Measurements from ENCODE around the gene CPHXL2. TPM values are rescaled to one million over a fixed set of nuclear protein-coding genes. Genes with fewer than 3 reads are reported as not detected.

CPHXL2 gene
- not detected in 2 replicates for total RNA-seq

DNA sequence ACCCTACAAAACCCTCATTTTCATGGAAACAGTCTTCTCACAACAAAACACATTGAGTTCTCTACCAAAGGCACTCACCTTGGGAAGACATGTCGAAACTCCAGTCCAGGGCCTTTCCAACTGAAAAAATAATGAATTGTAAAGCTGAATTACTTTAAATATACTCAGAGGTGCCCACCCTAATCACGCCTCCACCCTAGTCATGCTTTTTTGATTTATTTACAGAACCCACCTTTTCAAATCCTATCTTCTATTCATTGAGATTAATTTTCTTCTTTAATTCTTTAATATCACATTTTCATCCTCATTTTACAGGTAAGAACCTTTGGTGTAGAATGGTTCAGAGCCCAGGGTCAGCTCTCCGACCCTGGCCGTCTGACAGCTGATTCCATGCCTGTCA, at the start of gene CPHXL2:
Gene CPHXL2 (minus strand): TSS at position 101 of the 400 bp plus-strand sequence. CDS start 10 bp downstream, at position 91.
- no peak for DNase-seq (ENCODE audit: low read depth in 2 of 2)

DNA sequence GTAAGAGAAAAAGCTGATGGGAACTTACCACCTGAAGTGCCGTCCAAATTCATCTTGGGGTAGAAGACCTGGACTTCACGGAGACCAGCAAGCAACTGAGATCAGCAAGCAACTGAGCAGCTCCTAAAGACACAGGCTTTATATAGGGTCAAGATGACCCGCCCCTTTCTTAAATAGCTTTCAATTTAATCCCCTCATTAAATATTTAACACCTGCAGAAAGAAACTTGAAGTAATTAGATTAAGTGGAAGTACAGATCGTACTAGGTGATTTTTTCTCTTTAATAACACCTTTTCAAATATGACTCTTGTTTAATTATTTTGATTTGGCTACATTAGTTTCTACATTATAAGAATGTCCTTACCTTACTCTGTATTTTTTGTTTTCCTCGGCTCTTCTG, 49.6 kb upstream of the CPHXL2 start, which contains the start of gene CPHXL:
Gene CPHXL (minus strand): TSS at position 101 of the 400 bp plus-strand sequence. CDS start 48 bp downstream, at position 53.
- DNase-seq (ENCODE audit: low read depth in 2 of 2) = no peak

DNA sequence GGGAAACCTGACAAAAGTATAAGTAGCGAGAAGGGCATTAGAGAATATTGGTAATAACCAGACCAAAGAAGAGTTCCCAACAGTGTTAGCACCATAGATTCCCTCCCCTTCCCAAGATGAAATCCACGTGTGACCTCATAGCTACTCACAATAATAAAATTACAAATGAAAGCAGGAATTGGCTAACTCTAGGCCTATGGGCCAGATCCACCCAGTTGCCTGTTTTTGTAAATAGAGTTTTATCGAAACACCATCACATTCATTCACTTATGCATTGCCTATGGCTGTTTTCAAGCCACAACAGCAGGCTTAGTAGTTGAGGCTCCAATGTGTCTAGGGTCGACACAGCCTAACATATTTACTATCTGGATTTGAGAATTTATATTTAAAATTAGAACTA, 41.6 kb upstream of the CPHXL2 start:
- no peak for DNase-seq (ENCODE audit: low read depth in 2 of 2)

DNA sequence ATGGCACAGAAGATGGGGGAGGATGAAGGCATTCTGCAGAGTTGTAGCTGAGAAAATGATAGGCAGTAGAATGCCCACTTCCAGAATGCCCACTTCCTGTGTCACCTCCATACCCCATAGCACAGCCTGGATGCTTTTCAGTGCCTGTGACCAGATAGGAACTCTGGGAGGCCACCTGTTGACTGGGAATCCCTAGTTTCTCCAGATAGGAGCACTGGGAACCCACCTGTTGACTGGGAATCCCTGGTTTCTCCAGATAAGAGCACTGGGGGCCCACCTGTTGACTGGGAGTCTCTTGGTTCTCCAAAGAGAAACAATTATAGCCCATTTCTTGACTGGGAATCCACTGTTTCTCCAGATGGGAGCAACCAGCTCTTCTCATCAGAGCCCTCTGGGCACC, 37.9 kb upstream of the CPHXL2 start:
- no peak for DNase-seq (ENCODE audit: low read depth in 2 of 2)

DNA sequence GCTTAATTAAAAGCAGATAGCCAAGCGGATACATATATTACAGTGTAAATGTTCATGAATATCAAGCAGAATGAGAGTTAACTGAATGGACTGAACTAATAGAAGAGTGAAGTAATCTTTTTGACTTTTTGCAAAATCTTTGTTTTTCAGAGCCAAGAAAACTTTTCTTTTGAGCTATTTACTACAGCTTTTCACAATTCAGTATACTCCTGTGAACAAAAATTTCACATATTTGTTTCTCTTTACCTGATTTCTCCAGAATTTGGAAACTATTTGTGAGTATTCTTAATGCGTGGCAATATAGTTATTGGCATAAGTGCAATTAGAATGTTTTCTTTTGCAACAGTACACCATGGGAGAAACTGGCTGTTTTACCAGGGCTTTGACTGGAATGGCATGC, 33.5 kb upstream of the CPHXL2 start:
- DNase-seq (ENCODE audit: low read depth in 2 of 2) = no peak

DNA sequence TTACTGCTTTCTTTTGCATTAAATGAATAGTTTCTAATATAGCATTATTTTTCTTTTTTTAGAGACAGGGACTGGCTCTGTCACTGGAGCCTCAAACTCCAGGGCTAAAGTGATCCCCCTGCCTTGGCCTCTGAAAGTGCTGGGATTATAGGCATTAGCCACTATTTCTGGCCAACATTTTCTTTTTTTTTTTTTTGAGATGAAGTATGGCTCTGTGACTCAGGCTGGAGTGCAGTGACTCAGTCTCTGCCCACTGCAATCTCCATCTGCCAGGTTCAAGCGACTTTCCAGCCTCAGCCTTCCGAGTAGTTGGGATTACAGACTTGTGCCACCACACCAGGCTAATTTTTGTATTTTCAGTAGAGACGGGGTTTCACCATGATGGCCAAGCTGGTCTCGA, 26.5 kb upstream of the CPHXL2 start:
- DNase-seq (ENCODE audit: low read depth in 2 of 2) = no peak

DNA sequence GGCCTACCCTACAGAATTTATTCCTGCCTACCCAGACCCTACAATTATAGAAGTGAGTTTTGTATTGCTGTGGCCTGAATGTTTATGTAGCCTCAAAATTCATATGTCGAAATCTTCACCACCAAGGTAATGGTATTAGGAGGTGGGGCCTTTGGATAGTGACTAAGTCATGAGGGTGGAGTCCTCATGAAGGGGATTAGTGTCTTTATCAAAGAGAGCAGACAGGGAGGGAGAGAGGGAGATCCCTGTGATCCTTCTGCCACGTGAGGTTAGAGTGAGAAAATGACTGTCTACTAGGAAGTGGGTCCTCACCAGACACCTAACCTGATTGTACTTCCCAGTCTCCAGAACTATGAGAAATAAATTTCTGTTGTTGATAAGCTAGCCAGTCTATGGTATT, 25.4 kb upstream of the CPHXL2 start:
- no peak for DNase-seq (ENCODE audit: low read depth in 2 of 2)

DNA sequence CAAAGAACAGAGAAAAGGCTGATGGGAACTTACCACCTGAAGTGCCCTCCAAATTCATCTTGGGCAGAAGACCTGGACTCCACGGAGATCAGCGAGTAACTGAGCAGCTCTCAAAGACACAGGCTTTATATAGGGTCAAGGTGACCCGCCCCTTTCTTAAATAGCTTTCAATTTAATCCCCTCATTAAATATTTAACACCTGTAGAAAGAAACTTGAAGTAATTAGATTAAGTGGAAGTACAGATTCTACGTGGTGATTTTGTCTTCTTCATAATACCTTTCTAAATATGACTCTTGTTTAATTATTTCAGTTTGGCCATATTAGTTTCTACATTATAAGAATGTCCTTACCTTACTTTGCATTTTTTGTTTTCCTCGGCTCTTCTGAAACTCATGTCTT, 24.6 kb upstream of the CPHXL2 start, which contains the start of gene DUXB:
Gene DUXB (minus strand): TSS at position 101 of the 400 bp plus-strand sequence. CDS start 43 bp downstream, at position 58.
- no peak for DNase-seq (ENCODE audit: low read depth in 2 of 2)

DNA sequence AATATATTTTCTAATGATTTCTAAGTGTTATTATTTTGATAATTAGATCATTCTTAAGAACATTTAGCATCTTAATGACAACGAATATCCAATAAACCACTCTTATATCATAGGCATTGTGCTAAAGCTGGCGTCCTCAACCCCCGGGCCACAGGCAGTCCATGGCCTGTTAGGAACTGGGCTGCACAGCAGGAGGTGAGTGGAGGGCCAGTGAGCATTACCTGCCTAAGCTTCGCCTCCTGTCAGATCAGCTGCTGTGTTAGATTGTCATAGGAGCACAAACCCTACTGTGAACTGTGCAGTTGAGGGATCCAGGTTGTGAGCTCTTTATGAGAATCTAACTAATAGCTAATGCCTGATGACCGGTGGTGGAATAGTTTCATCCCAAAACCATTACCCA, 20.8 kb upstream of the CPHXL2 start:
- no peak for DNase-seq (ENCODE audit: low read depth in 2 of 2)

DNA sequence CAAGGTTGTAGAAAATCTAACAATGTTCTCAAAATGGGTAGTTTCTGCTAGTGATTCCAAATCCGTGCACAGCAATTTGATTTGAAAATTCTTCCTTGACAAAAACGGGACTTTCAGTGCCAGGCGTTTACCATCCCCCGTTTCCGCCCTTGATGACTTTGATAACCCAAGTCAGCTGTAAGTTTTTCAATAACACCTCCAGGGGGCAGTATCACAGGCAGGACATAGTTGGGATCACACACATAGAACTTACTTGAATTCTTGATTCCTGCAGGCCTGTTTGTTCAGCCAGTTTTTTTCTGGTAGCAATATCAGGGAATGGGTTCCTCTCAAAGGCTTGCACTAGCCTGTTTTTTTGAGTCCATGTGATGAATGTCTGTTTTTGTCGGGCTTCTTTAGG, 18.9 kb upstream of the CPHXL2 start:
- no peak for DNase-seq (ENCODE audit: low read depth in 2 of 2)

DNA sequence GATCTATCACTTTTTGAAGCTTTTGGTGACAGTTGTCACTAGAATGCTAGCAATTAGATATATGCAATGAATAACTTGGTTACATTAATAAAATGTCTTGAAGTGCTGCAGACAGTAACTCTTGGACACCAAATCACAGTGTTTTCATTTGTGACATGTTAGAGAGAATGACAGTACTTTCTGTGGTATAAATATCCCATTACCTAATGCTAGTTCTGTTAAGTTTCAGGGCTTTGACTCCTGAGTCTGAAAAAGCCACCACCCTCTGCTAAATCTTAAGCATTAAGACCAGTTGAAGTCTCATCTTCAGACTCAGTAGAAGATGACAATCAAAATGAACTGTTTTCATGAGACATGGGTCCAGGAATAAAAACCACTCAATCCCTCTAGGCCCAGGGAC, 10.6 kb upstream of the CPHXL2 start:
- no peak for DNase-seq (ENCODE audit: low read depth in 2 of 2)

DNA sequence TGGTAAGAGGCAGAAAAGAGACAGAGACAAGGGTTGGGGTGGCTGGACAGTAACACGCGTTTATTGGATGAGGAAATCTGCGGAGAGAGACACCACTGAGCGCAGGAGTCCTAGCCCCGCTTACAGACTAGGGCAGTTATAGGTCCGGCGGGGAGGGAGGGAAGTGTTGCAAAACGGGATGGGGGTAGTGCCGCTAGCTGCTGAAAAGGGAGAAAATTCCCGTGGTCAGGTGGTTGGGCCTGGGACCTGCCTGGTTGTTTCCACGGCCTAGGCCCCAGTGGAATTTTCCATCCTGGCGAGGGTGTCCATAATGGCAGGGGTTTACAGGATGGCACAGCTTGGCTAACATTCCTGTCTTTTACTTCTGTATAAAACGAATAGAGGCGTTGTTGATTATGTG, 5.5 kb upstream of the CPHXL2 start:
- no peak for DNase-seq (ENCODE audit: low read depth in 2 of 2)

DNA sequence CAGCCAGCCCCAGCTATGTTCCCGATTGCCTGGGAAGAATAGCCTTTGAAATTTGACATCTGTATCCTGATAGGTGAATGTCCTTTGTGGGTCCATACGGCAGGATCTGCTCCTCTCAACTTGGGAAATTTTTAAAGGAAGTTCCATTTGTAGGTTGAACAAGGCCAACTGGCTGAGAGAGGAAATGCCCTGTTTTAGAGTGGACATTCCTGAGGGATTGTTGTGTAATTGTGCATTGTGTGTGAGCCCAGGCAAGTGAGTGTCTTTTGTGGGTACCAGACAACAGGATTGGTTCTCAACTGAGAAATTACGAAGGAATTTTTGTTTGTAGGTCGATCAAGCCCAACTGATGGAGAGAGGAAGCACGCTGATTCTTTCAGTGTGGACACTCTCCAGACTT, 2.6 kb upstream of the CPHXL2 start:
- DNase-seq (ENCODE audit: low read depth in 2 of 2) = peak; percentile 52 to 58

DNA sequence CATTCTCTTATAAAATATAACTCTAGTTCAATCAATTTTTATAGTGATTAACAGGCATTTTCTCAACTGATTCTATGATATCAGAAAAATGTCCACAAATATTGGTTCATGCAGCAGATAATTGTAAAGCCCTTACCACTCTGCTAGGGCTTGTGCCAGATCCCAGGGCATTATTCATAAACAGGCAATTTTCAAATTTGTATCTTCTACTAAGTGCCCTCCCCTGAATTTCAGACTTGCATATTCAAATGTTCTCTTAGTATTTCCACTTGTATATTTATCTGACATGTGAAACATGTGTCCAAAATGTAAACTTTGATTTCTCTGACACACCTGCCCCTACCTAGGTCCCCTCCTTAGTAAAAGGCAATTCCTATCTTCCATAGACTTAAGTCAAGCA, 9.3 kb downstream of the CPHXL2 start:
- DNase-seq (ENCODE audit: low read depth in 2 of 2) = no peak

DNA sequence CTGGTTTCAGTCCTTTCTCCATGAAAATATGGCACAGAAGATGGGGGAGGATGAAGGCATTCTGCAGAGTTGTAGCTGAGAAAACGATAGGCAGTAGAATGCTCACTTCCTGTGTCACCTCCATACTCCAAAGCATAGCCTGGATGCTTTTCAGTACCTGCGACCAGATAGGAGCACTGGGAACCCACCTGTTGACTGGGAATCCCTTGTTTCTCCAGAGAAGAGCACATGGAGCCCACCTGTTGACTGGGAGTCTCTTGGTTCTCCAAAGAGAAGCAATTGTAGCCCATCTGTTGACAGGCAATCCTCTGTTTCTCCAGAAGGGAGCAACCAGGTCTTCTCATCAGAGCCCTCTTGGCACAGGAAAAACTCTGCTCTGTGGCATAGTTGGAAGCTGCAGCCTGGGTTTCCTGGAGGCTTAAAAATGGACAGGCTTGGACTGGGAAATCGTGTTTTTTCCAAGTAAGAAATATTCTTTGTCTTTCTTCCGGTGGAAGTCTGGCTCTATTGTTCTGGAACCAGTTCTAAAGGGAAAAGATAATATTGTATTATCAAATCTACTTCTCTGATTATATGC, 16.0 kb downstream of the CPHXL2 start:
- peak; percentile 34 to 63 for DNase-seq (ENCODE audit: low read depth in 2 of 2)

DNA sequence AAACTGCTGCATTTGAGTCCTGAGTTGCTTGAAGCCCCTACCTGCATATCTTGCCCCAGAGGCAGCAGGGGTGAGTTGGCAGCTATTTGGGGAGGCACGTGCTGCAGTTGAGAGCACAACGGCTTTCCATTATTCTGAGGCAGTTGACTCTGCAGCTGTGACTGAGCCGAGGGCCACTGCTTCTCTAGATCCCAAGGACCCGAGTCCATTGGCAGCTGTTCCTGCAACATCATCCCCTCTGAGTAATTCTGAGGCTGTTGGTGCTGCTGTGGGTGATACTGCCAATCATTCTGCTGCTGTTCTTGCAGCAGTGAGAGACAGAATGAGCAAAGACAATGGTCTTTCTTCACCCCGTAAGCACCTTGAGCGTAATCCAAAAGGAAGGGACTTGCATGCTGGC, 16.5 kb downstream of the CPHXL2 start:
- DNase-seq (ENCODE audit: low read depth in 2 of 2) = no peak

DNA sequence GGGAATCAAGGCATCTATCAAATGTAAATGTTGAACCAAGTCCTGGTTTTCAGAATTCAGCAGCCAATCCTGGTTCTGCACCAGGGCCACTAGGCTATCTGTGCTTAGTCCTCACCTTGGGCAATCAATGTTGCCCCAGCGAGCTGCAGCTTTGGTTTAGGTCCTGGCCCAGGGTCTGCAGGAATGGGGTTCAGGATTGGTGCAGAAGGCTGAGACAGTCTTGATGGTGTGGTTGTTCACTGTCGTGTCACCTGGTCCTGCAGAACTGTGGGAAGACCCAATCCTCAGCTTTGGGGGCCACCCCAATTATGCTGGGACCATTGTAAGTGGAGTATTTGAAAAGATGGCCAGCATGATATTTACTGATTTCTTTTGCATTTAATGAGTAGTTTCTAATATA, 18.6 kb downstream of the CPHXL2 start:
- DNase-seq (ENCODE audit: low read depth in 2 of 2) = no peak

DNA sequence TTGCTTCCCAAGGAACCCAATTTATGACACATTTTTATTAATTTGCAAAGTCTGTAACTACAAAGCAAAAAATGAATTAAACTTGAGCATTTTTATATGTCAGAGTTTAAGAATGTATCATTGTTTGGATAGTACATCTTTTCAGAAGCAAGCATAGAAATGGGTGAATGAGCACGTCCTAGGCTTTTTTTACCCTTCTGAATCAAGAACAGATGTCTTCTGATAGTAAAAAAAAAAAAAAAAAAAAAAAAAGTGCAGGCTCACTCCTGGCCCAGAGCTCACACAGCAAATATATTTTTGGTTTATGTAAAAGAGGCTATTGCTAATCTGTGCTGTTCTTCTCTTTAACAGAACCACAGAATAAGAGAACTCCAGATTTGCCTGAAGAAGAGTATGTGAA, 22.9 kb downstream of the CPHXL2 start:
- no peak for DNase-seq (ENCODE audit: low read depth in 2 of 2)

DNA sequence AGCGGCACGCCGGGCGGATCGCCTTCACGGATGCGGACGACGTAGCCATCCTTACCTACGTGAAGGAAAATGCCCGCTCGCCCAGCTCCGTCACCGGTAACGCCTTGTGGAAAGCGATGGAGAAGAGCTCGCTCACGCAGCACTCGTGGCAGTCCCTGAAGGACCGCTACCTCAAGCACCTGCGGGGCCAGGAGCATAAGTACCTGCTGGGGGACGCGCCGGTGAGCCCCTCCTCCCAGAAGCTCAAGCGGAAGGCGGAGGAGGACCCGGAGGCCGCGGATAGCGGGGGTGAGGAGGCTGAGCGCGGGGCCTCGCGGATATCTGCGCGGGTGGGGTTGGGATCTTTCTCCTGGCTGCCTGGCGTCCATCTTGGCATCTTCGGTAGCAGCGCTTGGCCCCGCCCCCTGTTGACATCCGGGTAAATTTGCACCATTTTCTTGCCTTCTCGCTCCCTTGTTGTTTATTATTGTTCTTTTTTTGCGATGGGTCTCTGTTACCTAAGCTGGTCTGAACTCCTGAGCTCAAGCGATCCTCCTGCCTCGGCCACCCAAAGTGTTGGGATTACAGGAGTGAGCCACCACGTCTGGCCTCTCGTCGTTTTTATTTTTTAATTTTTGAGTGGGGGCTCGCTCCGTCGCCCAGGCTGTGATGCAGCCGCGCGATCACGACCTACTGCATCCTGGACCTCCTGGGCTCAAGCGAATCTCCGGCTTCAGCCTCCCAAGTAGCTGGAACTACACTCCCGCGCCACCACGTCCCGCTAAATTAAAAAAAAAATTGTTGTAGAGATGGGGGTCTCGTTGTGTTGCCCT, 28.3 kb downstream of the CPHXL2 start:
- DNase-seq (ENCODE audit: low read depth in 2 of 2) = peak; percentile 34 to 78

DNA sequence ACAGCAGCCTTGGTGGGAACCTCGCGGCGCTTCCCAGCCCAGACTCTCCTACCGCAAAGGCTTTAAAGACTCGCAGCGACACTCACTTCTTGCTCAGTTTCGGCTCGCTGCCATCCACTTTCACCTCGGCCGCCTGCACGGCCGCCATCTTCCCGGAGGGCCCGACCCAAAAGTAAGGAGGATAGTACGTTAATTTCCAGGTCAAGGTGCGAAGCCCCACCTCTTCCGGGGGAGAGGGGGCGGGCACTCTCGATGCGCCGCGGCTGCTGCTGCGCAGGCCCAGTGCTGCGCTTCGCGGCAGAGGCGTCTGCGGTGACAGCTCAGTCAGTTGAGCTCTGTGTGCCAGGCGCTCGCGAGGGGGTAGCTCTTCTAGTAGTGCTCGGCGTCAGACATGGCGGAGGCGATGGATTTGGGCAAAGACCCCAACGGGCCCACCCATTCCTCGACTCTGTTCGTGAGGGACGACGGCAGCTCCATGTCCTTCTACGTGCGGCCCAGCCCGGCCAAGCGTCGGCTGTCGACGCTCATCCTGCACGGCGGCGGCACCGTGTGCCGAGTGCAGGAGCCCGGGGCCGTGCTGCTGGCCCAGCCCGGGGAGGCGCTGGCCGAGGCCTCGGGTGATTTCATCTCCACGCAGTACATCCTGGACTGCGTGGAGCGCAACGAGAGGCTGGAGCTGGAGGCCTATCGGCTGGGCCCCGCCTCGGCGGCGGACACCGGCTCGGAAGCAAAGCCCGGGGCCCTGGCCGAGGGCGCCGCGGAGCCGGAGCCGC, 29.1 kb downstream of the CPHXL2 start, which contains the start of the genes KARS1 and TERF2IP:
Gene KARS1 (minus strand): TSS at position 174 of the 773 bp plus-strand sequence. CDS start 26 bp downstream, at position 148.
Gene TERF2IP (plus strand): TSS at position 282 of the 773 bp plus-strand sequence. CDS start 110 bp downstream, at position 392.
- DNase-seq (ENCODE audit: low read depth in 2 of 2) = peak; percentile 84 to 95

DNA sequence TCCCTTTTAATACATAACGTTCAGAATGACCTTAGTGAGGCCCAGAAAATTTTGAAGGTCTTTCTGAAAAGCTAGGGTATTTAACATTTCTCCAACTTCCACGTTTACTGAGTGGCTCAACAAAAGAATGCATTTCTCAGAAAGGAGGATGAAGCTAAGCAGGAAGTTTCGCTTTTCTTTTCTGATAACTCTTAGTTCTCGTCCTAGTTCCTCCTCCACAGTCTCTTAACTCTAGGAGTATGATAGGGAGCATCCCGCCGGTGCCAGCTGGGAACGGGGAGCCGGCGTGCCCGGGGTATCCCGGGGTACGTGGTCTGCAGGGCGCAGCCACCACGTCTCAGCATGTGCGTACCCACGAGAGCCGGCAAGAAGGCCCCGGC, 29.7 kb downstream of the CPHXL2 start:
- no peak for DNase-seq (ENCODE audit: low read depth in 2 of 2)
